ENCODE results near the gene HOXA2.

The HOXA2 gene

GRCh38 chr7:27124902-27125689 is 22.6 kb upstream of the HOXA2 start:
- DNase-seq, result no peak

GRCh38 chr7:27124096-27124901 is 21.8 kb upstream of the HOXA2 start:
- DNase-seq, result no peak

GRCh38 chr7:27123477-27124053 is 21.1 kb upstream of the HOXA2 start:
- no peak for DNase-seq

- DNase-seq, result no peak
Observed at GRCh38 chr7:27123007-27123476, 20.6 kb upstream of the HOXA2 start.

GRCh38 chr7:27122077-27122910 is 19.8 kb upstream of the HOXA2 start:
- DNase-seq, result no peak

- DNase-seq, result no peak
Observed at GRCh38 chr7:27121684-27122076, 19.2 kb upstream of the HOXA2 start.

- no peak for DNase-seq
Observed at GRCh38 chr7:27119412-27119911, 17.0 kb upstream of the HOXA2 start.

GRCh38 chr7:27118580-27118979 is 16.1 kb upstream of the HOXA2 start:
- no peak for DNase-seq

GRCh38 chr7:27117887-27118491 is 15.5 kb upstream of the HOXA2 start:
- no peak for DNase-seq

- DNase-seq, result no peak
Observed at GRCh38 chr7:27116962-27117886, 14.7 kb upstream of the HOXA2 start.

GRCh38 chr7:27116031-27116961 is 13.8 kb upstream of the HOXA2 start:
- DNase-seq, result no peak

GRCh38 chr7:27115221-27116026 is 12.9 kb upstream of the HOXA2 start:
- no peak for DNase-seq

- no peak for DNase-seq
Observed at GRCh38 chr7:27114881-27115220, 12.4 kb upstream of the HOXA2 start.

GRCh38 chr7:27113991-27114769 is 11.7 kb upstream of the HOXA2 start:
- no peak for DNase-seq

- DNase-seq, result no peak
Observed at GRCh38 chr7:27112955-27113949, 10.8 kb upstream of the HOXA2 start.

- DNase-seq, result no peak
Observed at GRCh38 chr7:27112361-27112760, 9.9 kb upstream of the HOXA2 start.

Data from T-helper 2 cell (primary cell).